NCI-H146 treated with DMSO at 0.1 percent for 48 hours (cell line): ENCODE measurements around the gene HS6ST2.

Experiments
- DNase-seq: peaks from one replicate; lab custom pipeline; 2025; ENCODE audit not compliant: unreplicated experiment; lab: John Stamatoyannopoulos, UW

Gene HS6ST2

GRCh38 chrX:132807411-132808030, 150.9 kb downstream of the HS6ST2 start:
- DNase-seq, result no peak

DNA sequence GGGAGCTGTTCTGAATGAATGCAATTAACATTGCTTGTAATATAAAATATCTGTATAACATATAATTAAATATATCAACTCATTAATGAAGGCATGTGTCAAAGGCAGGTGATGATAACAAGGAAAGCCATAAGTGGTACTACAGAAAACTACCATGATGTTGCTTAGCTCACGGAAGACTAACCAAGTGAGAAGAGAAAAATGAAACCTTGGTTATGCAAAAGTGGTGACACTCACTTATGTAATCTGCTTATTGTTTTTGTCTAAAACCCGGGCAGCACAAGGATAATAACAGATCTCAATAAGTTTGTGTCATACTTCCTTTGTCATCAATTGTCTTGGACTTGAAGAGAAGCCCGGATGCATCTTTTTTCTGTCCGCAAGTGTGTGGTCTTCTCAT, 156.4 kb downstream of the HS6ST2 start:
- no peak for DNase-seq

- DNase-seq, result no peak
Measured at GRCh38 chrX:132795181-132795580, 163.2 kb downstream of the HS6ST2 start.

- no peak for DNase-seq
Measured at GRCh38 chrX:132791714-132792113, 166.7 kb downstream of the HS6ST2 start.

- no peak for DNase-seq
Measured at GRCh38 chrX:132790329-132790728, 168.1 kb downstream of the HS6ST2 start.

DNA sequence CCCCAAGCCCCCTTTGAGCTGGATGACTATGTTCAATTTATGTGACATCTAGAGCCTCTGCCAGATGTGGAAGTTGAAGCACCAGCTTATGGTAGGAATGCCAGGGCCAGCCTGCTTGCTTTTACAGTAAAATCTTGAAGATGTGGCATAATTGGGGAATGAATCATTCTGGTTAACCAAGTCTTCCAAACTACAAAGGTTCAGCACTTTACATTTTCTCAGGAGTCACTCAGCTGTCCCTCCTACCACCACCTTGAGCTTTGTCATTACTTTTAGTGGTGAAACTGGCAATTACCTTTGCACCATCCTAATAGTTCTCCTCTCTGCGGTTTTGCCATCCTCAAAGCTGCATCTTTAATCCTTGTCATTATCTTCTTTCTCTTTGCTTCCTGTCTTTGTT, 172.2 kb downstream of the HS6ST2 start:
- no peak for DNase-seq

DNA sequence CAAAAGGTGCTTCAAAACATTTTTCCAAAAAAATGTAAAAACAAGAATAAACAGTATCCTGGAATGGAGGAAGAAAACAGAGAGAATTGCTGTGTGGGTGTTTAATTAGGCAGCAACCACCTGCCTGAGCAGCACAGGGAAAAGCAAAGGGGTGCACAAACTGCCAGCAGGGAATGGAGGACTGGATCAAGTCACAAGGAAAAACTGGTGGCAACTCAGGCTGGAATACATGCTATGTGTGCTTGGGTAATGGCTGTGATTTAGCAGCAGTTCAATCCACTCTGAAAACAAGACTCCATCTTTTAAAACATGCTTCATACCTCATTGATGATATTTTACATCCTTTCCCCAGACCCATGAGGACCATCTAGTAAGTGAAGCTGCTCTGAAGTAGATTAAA, 179.5 kb downstream of the HS6ST2 start:
- DNase-seq, result no peak

DNA sequence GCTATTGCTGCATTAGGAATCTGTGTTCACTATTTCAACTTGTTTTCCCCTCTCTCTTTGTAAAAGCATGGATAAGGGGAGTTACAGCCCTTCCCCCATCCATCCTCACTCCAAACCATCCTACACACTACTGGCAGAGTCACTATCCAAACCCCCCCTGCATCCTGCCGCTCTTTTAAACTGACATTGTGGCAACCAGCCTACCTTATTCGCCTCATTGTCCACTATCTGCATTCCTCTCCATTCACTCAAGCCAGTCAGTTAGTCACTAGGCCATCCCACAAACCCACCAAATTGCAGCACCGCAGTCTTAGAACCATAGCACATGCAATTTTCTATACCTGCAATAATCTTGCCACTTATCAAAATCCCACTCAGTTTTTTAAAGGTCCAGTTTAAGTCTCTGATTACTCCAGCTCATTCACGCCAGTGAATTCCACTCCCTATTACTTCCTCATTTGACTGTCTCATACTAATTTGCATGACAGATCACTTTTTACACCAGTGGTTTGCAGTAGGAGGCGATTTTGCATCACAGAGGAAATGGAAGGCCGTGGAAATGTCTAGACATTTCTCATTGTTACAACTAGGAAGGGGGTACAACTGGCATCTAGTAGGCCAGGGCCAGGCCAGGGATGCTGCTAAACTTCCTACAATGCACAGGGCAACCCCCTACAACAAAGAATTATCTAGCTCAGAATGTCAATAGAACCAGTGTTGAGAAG, 181.8 kb downstream of the HS6ST2 start:
- no peak for DNase-seq

GRCh38 chrX:132775263-132775823, 183.1 kb downstream of the HS6ST2 start:
- DNase-seq, result no peak

GRCh38 chrX:132774010-132774714, 184.3 kb downstream of the HS6ST2 start:
- DNase-seq, result no peak

- no peak for DNase-seq
Measured at GRCh38 chrX:132769609-132770008, 188.8 kb downstream of the HS6ST2 start.

DNA sequence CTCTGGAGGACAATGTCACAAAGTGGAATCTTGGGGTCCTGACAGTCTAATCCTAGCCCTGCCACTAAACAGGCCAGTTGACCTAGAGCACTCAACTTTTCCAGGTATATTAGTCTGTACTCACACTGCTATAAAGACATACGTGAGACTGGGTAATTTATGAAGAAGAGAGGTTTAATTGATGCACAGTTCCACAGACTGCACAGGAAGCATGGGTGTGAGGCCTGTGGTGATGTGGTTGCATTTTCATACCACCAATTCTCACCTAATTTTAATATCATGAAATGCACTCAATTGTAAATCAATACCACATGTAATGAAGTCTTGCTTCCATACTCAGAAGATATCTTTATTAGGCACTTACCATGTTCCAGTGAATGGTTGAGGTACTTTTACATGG, 192.0 kb downstream of the HS6ST2 start:
- DNase-seq, result no peak

DNA sequence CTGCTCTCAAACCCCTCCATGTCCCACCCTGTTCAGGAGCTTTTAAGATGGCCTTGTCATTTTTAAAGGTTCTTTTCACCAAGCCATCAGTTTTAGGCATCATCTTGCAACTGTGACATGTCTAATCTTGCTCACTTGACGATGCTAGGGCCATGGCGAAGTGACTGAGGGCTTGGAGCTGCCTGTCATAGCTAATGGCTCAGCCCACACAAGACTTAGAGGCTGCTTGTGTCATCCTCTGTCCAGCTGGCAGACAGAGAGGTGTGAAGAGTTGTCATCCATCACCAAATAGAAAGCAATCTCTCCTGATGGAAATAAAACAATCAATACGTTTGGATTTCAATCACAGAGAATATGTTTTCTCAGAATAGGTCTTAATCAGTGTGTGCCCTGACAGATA, 194.9 kb downstream of the HS6ST2 start:
- no peak for DNase-seq

- no peak for DNase-seq
Measured at GRCh38 chrX:132758759-132759158, 199.7 kb downstream of the HS6ST2 start.

GRCh38 chrX:132757066-132757623, 201.3 kb downstream of the HS6ST2 start:
- no peak for DNase-seq

GRCh38 chrX:132756439-132756838, 202.0 kb downstream of the HS6ST2 start:
- no peak for DNase-seq

DNA sequence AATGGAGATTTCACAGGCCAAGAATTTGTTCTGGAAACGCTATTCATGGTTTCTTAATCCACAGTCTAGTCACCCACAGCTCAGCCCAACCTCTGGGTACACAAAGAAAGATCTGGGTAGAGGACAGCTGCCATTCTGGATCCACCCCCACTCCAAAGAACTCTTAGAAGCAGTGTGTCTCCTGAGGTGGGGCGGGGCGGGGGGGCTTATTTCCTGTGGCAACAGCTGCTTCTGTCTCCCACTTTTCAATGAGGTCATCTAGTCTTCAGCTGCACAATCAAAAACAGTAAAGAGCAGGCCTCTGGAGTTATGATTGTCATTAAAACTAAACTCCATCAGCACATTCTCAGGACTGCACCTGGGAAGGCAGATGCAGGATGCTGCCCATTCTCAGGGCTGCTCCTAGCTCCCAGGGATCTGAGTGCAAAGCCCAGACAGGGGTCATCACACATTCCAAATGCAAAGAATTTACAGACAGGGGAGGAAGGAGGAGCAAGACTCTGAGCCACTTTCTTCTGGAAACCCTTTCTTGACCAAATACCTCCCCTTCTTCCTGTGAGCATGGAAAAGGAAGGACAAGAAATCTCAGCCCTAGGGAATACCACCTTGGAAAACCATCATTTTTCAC, 207.3 kb downstream of the HS6ST2 start:
- no peak for DNase-seq

- DNase-seq, result no peak
Measured at GRCh38 chrX:132750331-132751062, 207.9 kb downstream of the HS6ST2 start.

GRCh38 chrX:132749406-132749805, 209.0 kb downstream of the HS6ST2 start:
- DNase-seq, result no peak

DNA sequence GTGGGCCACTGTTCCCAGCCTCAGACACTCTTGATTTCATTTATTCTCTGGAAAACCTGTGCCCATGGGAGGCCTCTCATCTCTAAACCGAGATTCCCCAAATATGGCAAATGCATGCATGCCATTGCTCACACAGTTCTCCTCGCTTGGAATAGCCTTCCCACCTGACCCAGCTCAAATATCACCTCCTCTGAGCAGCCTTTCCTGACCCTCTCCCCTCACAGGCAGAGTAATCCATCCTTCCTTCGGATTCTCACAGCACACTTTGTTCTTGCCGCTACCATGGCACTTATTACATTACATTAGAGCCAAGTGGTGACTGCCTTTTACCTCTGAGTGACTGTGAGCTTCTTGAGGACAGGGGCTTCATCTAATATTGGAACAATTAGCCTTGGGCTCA, 209.5 kb downstream of the HS6ST2 start:
- no peak for DNase-seq
